ENCODE results near the gene MIS12. TPM values are rescaled to one million over a fixed set of nuclear protein-coding genes. Genes with fewer than 3 reads are reported as not detected.
A peak's percentile ranks its signal among the peaks of the same experiment; 100 is the strongest.

MIS12 gene
- total and polyA plus RNA-seq, 2 of the 4 experiments (the other 2 are of a cell fraction) = 7.5 to 11.7 TPM

GRCh38 chr17:5506307-5506706, 19.9 kb downstream of the MIS12 start:
- Histone ChIP-seq H2BK20ac (ENCODE audit: low read depth, low read length) (no peak overlapping the region), H4K5ac (ENCODE audit: low read depth, low read length) (no peak overlapping the region), H3K27ac (ENCODE audit: insufficient read depth, low read length) (no peak overlapping the region), H3K4me3 (ENCODE audit: insufficient read depth, low read depth, low read length) (no peak overlapping the region), H4K20me1 (ENCODE audit: insufficient read depth, low read length) (no peaks in the 10 kb centered on the region), H2AFZ (replicated peaks; ENCODE audit: low read length, poor library complexity) (no peak overlapping the region), H3K9ac (ENCODE audit: low read depth, low read length) (no peak overlapping the region), H3K23ac (ENCODE audit: low read depth, low read length) (no peak overlapping the region), H3K9me1 (ENCODE audit: insufficient read depth, low read length) (peaks cover 7% of the 10 kb centered on the region), H3K56ac (ENCODE audit: extremely low read depth, insufficient read depth, low read length) (no peak overlapping the region), H3K4ac (ENCODE audit: low read depth, low read length) (no peak overlapping the region), H2AK5ac (ENCODE audit: low read depth, low read length) (no peak overlapping the region), H2BK15ac (ENCODE audit: low read depth, low read length) (0 out of 3 replicates have a peak overlapping the region, but pooled peaks have one; percentile 3), H3K9me3 (ENCODE audit: control insufficient read depth, insufficient read depth, low read length) (no peaks in the 10 kb centered on the region), H3K36me3 (ENCODE audit: control insufficient read depth, insufficient read depth, low read length) (no peaks in the 10 kb centered on the region), H2AK9ac (replicated peaks; ENCODE audit: low read depth, low read length, poor library complexity) (no peak overlapping the region), H4K91ac (ENCODE audit: insufficient read depth, low read depth, low read length) (no peak overlapping the region), H3K18ac (ENCODE audit: low read depth, low read length) (no peak overlapping the region), H3K4me2 (ENCODE audit: low read depth, low read length) (no peak overlapping the region), H2BK5ac (ENCODE audit: low read depth, low read length, poor library complexity, severe bottlenecking) (no peak overlapping the region), H4K8ac (ENCODE audit: low read depth in 2 of 2, low read length in 2 of 2) (no peak overlapping the region), H3K4me1 (ENCODE audit: control insufficient read depth, insufficient read depth, low read length) (peaks cover 10% of the 10 kb centered on the region), H3K14ac (replicated peaks; ENCODE audit: low read depth, low read length) (no peak overlapping the region), H3K27me3 (ENCODE audit: control insufficient read depth, insufficient read depth, low read length) (no peaks in the 10 kb centered on the region), H2BK120ac (ENCODE audit: low read depth, low read length) (no peak overlapping the region), H3K79me1 (ENCODE audit: low read depth in 1 of 2, low read length in 2 of 2) (no peaks in the 10 kb centered on the region)
- ChIA-PET POLR2A (ENCODE audit: unreplicated experiment) (no interaction called here), CTCF (no interaction called here)
- no TSS peak for BruUV-seq (replicated peaks)
- dilution Hi-C loops (cut with HindIII; ENCODE audit: low sequenced_read_pairs, unreplicated experiment) (no loop called here), intact Hi-C loops (cut with micrococcal nuclease) (no loop called here), in situ Hi-C loops (cut with MboI; ENCODE audit: low sequenced_read_pairs) (no loop called here)
- WGBS, 2 experiments (ENCODE audit: extremely low coverage in 2 of 2, insufficient read length in 1 of 2) = no CpG with 5 or more reads among the region's 5 CpGs
- TF ChIP-seq CEBPB (IDR thresholded peaks at IDR 0.05; ENCODE audit: low read depth, low read length) (no peak), CTCF (conservative IDR thresholded peaks at IDR 0.05; ENCODE audit: low read depth, low read length) (no peak), NFE2L2 (IDR thresholded peaks at IDR 0.05; ENCODE audit: low read depth, low read length) (no peak), MAZ (IDR thresholded peaks at IDR 0.05; ENCODE audit: borderline replicate concordance, low read depth, low read length) (no peak), MXI1 (IDR thresholded peaks at IDR 0.05; ENCODE audit: borderline replicate concordance, low read depth, low read length) (no peak), RCOR1 (IDR thresholded peaks at IDR 0.05; ENCODE audit: insufficient replicate concordance, low read length) (no peak), BHLHE40 (IDR thresholded peaks at IDR 0.05; ENCODE audit: low read depth, low read length) (no peak), RAD21 (IDR thresholded peaks at IDR 0.05; ENCODE audit: low read length) (no peak), ELK1 (IDR thresholded peaks at IDR 0.05; ENCODE audit: borderline replicate concordance, low read depth, low read length) (no peak), MAFK (IDR thresholded peaks at IDR 0.05; ENCODE audit: low read depth, low read length) (no peak), RFX5 (IDR thresholded peaks at IDR 0.05; ENCODE audit: low read depth, low read length) (no peak), CHD1 (IDR thresholded peaks at IDR 0.05; ENCODE audit: low read depth, low read length) (no peak)
- no peak for DNase-seq
- ATAC-seq (ENCODE audit: low read depth) = no peak

Data from IMR-90 (cell line).